HepG2 (cell line): Measurements from ENCODE around the gene SYVN1. TPM values are rescaled to one million over a fixed set of nuclear protein-coding genes. Genes with fewer than 3 reads are reported as not detected.
A peak's percentile ranks its signal among the peaks of the same experiment; 100 is the strongest.

Source experiments
- BRCA1 ChIP-seq: sonication (generic); formaldehyde crosslinking; IDR thresholded peaks from 2 replicates; pipeline ENCODE4 v1.4.0; 2020; ENCODE audit warnings: missing genetic modification reagents
- CBX2 ChIP-seq, 2 experiments: fragments of 200-600 bp in 1 of 2; sonication (generic); formaldehyde crosslinking in 1 of 2; IDR thresholded peaks; 2 replicates each; pipeline versions ENCODE4 v1.7.0 to v1.8.1; 2018 to 2022; ENCODE audit warnings: low read depth in 2 of 2, low read length in 1 of 2, mild to moderate bottlenecking in 1 of 2, missing genetic modification reagents in 1 of 2
- DPF2 ChIP-seq: sonication (generic); formaldehyde crosslinking; IDR thresholded peaks from 2 replicates; pipeline ENCODE4 v1.4.0; 2020; ENCODE audit warnings: mild to moderate bottlenecking, low read depth, missing genetic modification reagents, borderline replicate concordance
- HDAC1 ChIP-seq: sonication (generic); formaldehyde crosslinking; IDR thresholded peaks from 2 replicates; pipeline ENCODE4 v1.5.1; 2020; ENCODE audit warnings: mild to moderate bottlenecking, missing genetic modification reagents
- HES4 ChIP-seq: sonication (generic); formaldehyde crosslinking; IDR thresholded peaks from 2 replicates; pipeline ENCODE4 v1.9.0; 2021; ENCODE audit warnings: mild to moderate bottlenecking, missing genetic modification reagents, borderline replicate concordance
- IKZF1 ChIP-seq: fragments of 450-650 bp; IDR thresholded peaks from 2 replicates; pipeline ENCODE4 v1.7.1; 2016
- NCOR1 ChIP-seq: fragments of 200-600 bp; sonication (generic); IDR thresholded peaks from 2 replicates; pipeline ENCODE4 v1.7.0; 2017; ENCODE audit warnings: antibody characterized with exemption, low read length, borderline replicate concordance
- NRL ChIP-seq: sonication (generic); formaldehyde crosslinking; IDR thresholded peaks from 2 replicates; pipeline ENCODE4 v1.5.0; 2020; ENCODE audit warnings: missing genetic modification reagents, mild to moderate bottlenecking, moderate library complexity, borderline replicate concordance
- SMARCC2 ChIP-seq: fragments of 450-650 bp; IDR thresholded peaks from 2 replicates; pipeline ENCODE4 v1.6.1; 2017; ENCODE audit warnings: antibody characterized with exemption, mild to moderate bottlenecking
- SMYD3 ChIP-seq: sonication (generic); formaldehyde crosslinking; IDR thresholded peaks from 2 replicates; pipeline ENCODE4 v1.8.1; 2023; ENCODE audit warnings: mild to moderate bottlenecking, missing genetic modification reagents
- TBX2 ChIP-seq: sonication (generic); formaldehyde crosslinking; IDR thresholded peaks from 2 replicates; pipeline ENCODE4 v1.5.0; 2020; ENCODE audit warnings: missing genetic modification reagents, mild to moderate bottlenecking, borderline replicate concordance
- ZFP62 ChIP-seq: sonication (generic); formaldehyde crosslinking; IDR thresholded peaks from 2 replicates; pipeline ENCODE4 v1.4.0; 2020; ENCODE audit warnings: missing genetic modification reagents
- ZNF678 ChIP-seq: sonication (generic); formaldehyde crosslinking; IDR thresholded peaks from 2 replicates; pipeline ENCODE4 v1.4.0; 2020; ENCODE audit warnings: mild to moderate bottlenecking, missing genetic modification reagents
- ZSCAN30 ChIP-seq: sonication (generic); formaldehyde crosslinking; IDR thresholded peaks from 2 replicates; pipeline ENCODE4 v1.5.0; 2020; ENCODE audit warnings: mild to moderate bottlenecking, missing genetic modification reagents
- polyA plus RNA-seq, 8 experiments: library from polyadenylated mRNA; depleted of rRNA in 3 of 8; stranded (reverse) in 7 of 8; unstranded in 1 of 8; fragments of >200 nt; fragmentation: Illumina TruSeq in 4 of 8; extraction: Trizol in 4 of 8; gene quantifications; 2 replicates each; pipeline versions ENCODE4 v1.2.1 to v1.2.3, GENCODE V29; 2011 to 2016; ENCODE audit warnings: low read depth in 4 of 8, missing spikeins in 1 of 8, mixed read lengths in 1 of 8; ENCODE audit not compliant: insufficient read depth in 1 of 8
- total RNA-seq, 5 experiments: library from RNA; depleted of rRNA; stranded (reverse); fragments of >200 nt; fragmentation: Illumina TruSeq; extraction: Trizol; gene quantifications; 2 replicates each; pipeline ENCODE4 v1.2.3, GENCODE V29; 2016; ENCODE audit warnings: low read depth in 1 of 5
- TF ChIP-seq, protein P1 (sequence below): IDR thresholded peaks from 2 replicates; pipeline ENCODE4 v1.4.0; 2020; ENCODE audit warnings: mild to moderate bottlenecking, missing genetic modification reagents
- TF ChIP-seq, protein P2 (sequence below): sonication (generic); formaldehyde crosslinking; IDR thresholded peaks from 2 replicates; pipeline ENCODE4 v1.4.0; 2020; ENCODE audit warnings: missing genetic modification reagents
- TF ChIP-seq, protein P3 (sequence below), 2 experiments: sonication (generic) in 1 of 2; formaldehyde crosslinking in 1 of 2; IDR thresholded peaks; 2 replicates each; pipeline versions ENCODE4 v1.4.0 to v1.6.1; 2016 to 2020; ENCODE audit warnings: borderline replicate concordance in 1 of 2, low read depth in 1 of 2, mild to moderate bottlenecking in 1 of 2, missing genetic modification reagents in 1 of 2
- TF ChIP-seq, protein P4 (sequence below): IDR thresholded peaks from 2 replicates; pipeline ENCODE4 v1.6.1; 2012; ENCODE audit warnings: inconsistent platforms

The SYVN1 gene
- total and polyA plus RNA-seq, 2 of the 13 experiments (the other 11 are each of a cell fraction or from before 2014, with no cell fraction given) = 10.3 to 22.5 TPM

DNA sequence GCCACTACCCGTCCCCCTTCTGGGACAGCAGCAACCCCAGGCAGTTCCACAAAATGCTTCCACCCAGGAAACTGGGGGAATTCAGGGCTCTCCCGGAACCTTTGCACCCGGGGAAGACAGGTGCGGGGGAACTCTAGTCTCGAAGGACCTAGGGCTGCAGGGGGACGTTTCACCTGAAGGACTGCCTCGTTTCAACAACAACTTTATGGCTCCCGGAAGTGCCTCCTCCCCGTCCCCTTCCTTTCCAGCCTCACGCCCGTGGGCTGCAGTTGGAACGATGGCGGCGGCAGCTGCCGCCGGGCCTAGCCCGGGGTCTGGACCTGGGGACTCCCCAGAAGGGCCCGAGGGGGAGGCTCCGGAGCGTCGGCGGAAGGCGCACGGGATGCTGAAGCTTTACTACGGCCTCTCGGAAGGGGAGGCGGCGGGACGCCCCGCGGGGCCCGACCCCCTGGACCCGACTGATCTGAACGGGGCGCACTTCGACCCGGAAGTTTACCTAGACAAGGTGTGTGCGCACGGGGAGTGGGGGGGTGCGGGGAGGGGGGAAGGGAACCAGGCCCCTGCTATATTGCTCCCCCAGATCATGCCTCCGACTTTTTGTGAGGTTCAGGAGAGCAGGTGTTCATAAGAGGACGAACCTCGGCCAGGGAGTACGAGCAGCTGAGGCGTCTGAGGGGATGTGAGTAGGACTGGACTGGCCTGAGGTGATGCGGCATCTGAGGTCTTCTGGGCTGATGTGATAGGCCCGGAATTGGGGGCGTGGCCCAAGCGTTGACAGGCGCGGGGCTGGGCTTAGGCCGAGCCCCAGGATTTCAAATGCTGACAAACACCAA, 38.1 kb downstream of the SYVN1 start, which contains the start of gene VPS51 (continued):
- TF ChIP-seq CBX2 (IDR thresholded peaks at IDR 0.05; ENCODE audit: low read depth, low read length) (no peak), CBX2 (CRISPR knock-in tag; IDR thresholded peaks at IDR 0.05; ENCODE audit: low read depth) (no peak), SMARCC2 (no peak), IKZF1 (no peak), DPF2 (CRISPR knock-in tag) (no peak), NCOR1 (peak; percentile 90), SMYD3 (CRISPR knock-in tag) (no peak), ZNF678 (CRISPR knock-in tag) (no peak; the same call in 1 of the 2 replicates), HDAC1 (peak; percentile 90), HES4 (CRISPR knock-in tag) (no peak; the same call in 1 of the 2 replicates), BRCA1 (no peak), TBX2 (CRISPR knock-in tag) (peak; percentile 76), ZFP62 (no peak), ZSCAN30 (peak; percentile 94), NRL (CRISPR knock-in tag) (peak; percentile 42; the same call in 1 of the 2 replicates)
- TF ChIP-seq, protein P1, sequence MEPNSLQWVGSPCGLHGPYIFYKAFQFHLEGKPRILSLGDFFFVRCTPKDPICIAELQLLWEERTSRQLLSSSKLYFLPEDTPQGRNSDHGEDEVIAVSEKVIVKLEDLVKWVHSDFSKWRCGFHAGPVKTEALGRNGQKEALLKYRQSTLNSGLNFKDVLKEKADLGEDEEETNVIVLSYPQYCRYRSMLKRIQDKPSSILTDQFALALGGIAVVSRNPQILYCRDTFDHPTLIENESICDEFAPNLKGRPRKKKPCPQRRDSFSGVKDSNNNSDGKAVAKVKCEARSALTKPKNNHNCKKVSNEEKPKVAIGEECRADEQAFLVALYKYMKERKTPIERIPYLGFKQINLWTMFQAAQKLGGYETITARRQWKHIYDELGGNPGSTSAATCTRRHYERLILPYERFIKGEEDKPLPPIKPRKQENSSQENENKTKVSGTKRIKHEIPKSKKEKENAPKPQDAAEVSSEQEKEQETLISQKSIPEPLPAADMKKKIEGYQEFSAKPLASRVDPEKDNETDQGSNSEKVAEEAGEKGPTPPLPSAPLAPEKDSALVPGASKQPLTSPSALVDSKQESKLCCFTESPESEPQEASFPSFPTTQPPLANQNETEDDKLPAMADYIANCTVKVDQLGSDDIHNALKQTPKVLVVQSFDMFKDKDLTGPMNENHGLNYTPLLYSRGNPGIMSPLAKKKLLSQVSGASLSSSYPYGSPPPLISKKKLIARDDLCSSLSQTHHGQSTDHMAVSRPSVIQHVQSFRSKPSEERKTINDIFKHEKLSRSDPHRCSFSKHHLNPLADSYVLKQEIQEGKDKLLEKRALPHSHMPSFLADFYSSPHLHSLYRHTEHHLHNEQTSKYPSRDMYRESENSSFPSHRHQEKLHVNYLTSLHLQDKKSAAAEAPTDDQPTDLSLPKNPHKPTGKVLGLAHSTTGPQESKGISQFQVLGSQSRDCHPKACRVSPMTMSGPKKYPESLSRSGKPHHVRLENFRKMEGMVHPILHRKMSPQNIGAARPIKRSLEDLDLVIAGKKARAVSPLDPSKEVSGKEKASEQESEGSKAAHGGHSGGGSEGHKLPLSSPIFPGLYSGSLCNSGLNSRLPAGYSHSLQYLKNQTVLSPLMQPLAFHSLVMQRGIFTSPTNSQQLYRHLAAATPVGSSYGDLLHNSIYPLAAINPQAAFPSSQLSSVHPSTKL (CRISPR knock-in tag) = peak; percentile 60
- TF ChIP-seq, protein P2, sequence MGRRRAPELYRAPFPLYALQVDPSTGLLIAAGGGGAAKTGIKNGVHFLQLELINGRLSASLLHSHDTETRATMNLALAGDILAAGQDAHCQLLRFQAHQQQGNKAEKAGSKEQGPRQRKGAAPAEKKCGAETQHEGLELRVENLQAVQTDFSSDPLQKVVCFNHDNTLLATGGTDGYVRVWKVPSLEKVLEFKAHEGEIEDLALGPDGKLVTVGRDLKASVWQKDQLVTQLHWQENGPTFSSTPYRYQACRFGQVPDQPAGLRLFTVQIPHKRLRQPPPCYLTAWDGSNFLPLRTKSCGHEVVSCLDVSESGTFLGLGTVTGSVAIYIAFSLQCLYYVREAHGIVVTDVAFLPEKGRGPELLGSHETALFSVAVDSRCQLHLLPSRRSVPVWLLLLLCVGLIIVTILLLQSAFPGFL (CRISPR knock-in tag) = no peak
- TF ChIP-seq, protein P3, sequence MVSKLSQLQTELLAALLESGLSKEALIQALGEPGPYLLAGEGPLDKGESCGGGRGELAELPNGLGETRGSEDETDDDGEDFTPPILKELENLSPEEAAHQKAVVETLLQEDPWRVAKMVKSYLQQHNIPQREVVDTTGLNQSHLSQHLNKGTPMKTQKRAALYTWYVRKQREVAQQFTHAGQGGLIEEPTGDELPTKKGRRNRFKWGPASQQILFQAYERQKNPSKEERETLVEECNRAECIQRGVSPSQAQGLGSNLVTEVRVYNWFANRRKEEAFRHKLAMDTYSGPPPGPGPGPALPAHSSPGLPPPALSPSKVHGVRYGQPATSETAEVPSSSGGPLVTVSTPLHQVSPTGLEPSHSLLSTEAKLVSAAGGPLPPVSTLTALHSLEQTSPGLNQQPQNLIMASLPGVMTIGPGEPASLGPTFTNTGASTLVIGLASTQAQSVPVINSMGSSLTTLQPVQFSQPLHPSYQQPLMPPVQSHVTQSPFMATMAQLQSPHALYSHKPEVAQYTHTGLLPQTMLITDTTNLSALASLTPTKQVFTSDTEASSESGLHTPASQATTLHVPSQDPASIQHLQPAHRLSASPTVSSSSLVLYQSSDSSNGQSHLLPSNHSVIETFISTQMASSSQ (IDR thresholded peaks at IDR 0.05; ENCODE audit: low read depth) = 0 out of 2 replicates have a peak, but pooled peaks have one; percentile 68
- TF ChIP-seq, protein P3 (CRISPR knock-in tag; IDR thresholded peaks at IDR 0.05; ENCODE audit: borderline replicate concordance) = peak; percentile 82; the same call in 1 of the 2 replicates
- TF ChIP-seq, protein P4, sequence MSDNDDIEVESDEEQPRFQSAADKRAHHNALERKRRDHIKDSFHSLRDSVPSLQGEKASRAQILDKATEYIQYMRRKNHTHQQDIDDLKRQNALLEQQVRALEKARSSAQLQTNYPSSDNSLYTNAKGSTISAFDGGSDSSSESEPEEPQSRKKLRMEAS = peak; percentile 81
